Transverse colon (tissue), 3 donors: ENCODE results near the gene DDAH1.

Source experiments
- CTCF ChIP-seq, 5 experiments: fragments of 200-600 bp in 3 of 5; fragments of 450-650 bp in 2 of 5; sonication (generic) in 3 of 5; IDR thresholded peaks; 1 replicate in 2 of 5; 2 replicates in 3 of 5; pipeline ENCODE4 v1.5.1; 2016 to 2017; ENCODE audit warnings: antibody characterized with exemption in 5 of 5, inconsistent platforms in 3 of 5, mild to moderate bottlenecking in 2 of 5, moderate library complexity in 1 of 5
- EP300 ChIP-seq: sonication (generic); formaldehyde crosslinking; IDR thresholded peaks from one replicate; pipeline ENCODE4 v1.6.1; 2017; ENCODE audit warnings: antibody characterized with exemption, low read depth
- POLR2A ChIP-seq: fragments of 450-650 bp; IDR thresholded peaks from one replicate; pipeline ENCODE4 v1.6.1; 2016; ENCODE audit warnings: antibody characterized with exemption, mild to moderate bottlenecking, moderate library complexity

- TF ChIP-seq CTCF (IDR thresholded peaks at IDR 0.05) (no peak), POLR2A (no peak), EP300 (no peak)
Observed at GRCh38 chr1:85467929-85468540, 3.1 kb upstream of the DDAH1 start.
